ENCODE results near the gene ENTPD8. TPM values are rescaled to one million over a fixed set of nuclear protein-coding genes. Genes with fewer than 3 reads are reported as not detected.

Gene ENTPD8
- total RNA-seq, 1 donor from 2014 or later: not detected

- intact Hi-C loops (cut with micrococcal nuclease): loop anchor here (5.0 kb wide), 1 partner anchor 157 kb away; no protein-coding TSS in a partner anchor
Measured at GRCh38 chr9:137449081-137449844, 8.1 kb upstream of the ENTPD8 start.

GRCh38 chr9:137448602-137448962 lies 7.4 kb upstream of the ENTPD8 start:
- intact Hi-C loops (cut with micrococcal nuclease): loop anchor here (5.0 kb wide), 1 partner anchor 156 kb away; no protein-coding TSS in a partner anchor

- intact Hi-C loops (cut with micrococcal nuclease): loop anchor here (5.0 kb wide), 1 partner anchor 156 kb away; no protein-coding TSS in a partner anchor
Measured at GRCh38 chr9:137447722-137448601, 6.8 kb upstream of the ENTPD8 start.

GRCh38 chr9:137446851-137447471 lies 5.8 kb upstream of the ENTPD8 start:
- intact Hi-C loops (cut with micrococcal nuclease): loop anchor here (5.0 kb wide), 1 partner anchor 155 kb away; no protein-coding TSS in a partner anchor

- intact Hi-C loops (cut with micrococcal nuclease): loop anchor here (1.0 to 5.0 kb wide), 2 partner anchors 23 to 154 kb away; partner anchors contain the start of genes EXD3 and NOXA1
Measured at GRCh38 chr9:137445930-137446431, 4.8 kb upstream of the ENTPD8 start.

- intact Hi-C loops (cut with micrococcal nuclease): loop anchor here (1.0 to 5.0 kb wide), 2 partner anchors 22 to 153 kb away; partner anchors contain the start of genes EXD3 and NOXA1
Measured at GRCh38 chr9:137445275-137445807, 4.2 kb upstream of the ENTPD8 start.

- intact Hi-C loops (cut with micrococcal nuclease): no loop called here
Measured at GRCh38 chr9:137444106-137444790, 3.1 kb upstream of the ENTPD8 start.

GRCh38 chr9:137441935-137442321 lies 771 bp upstream of the ENTPD8 start:
- intact Hi-C loops (cut with micrococcal nuclease): no loop called here

GRCh38 chr9:137439158-137439714 lies 1.9 kb downstream of the ENTPD8 start:
- intact Hi-C loops (cut with micrococcal nuclease): no loop called here

- intact Hi-C loops (cut with micrococcal nuclease): no loop called here
Measured at GRCh38 chr9:137438591-137439157, 2.5 kb downstream of the ENTPD8 start.

GRCh38 chr9:137437691-137438590 lies 3.2 kb downstream of the ENTPD8 start:
- intact Hi-C loops (cut with micrococcal nuclease): no loop called here

GRCh38 chr9:137436761-137437600 lies 4.2 kb downstream of the ENTPD8 start:
- intact Hi-C loops (cut with micrococcal nuclease): no loop called here

- intact Hi-C loops (cut with micrococcal nuclease): no loop called here
Measured at GRCh38 chr9:137435980-137436760, 5.0 kb downstream of the ENTPD8 start.

- intact Hi-C loops (cut with micrococcal nuclease): no loop called here
Measured at GRCh38 chr9:137435381-137435891, 5.7 kb downstream of the ENTPD8 start.

- intact Hi-C loops (cut with micrococcal nuclease): no loop called here
Measured at GRCh38 chr9:137434498-137435380, 6.4 kb downstream of the ENTPD8 start.

- intact Hi-C loops (cut with micrococcal nuclease): no loop called here
Measured at GRCh38 chr9:137433916-137434431, 7.2 kb downstream of the ENTPD8 start.

Data from T-helper 2 cell treated with Interferon-gamma antibody and Interleukin-4, amounts not matched to agents 100 ng/mL and 5 ng/mL, for 36 hours (primary cell).